GM18526 (cell line): Measurements from ENCODE around the gene TENM3.

Experiments used
- POLR2A ChIP-seq: IDR thresholded peaks from 3 replicates; pipeline ENCODE4 v1.6.1; 2011; ENCODE audit not compliant: insufficient read length; ENCODE audit errors: extremely low read depth

Gene TENM3

DNA sequence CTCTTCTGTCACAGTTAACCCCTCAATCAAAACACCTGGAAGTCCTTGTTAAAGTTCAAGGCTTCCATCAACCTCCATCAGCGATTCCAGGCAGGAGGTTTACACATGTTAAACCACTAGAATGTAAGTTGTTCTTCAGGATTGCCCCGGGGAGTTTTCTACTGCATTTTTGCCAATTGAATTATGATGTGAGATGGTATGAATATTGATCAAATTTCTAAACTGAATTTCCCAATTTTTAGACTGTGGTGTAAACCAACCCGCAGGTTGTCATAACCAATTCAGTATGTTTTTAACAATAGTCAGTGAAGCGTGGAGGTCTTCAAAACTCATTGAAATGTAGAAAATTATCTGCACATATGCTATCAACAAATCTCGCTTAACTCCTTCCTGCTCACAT is 21.2 kb upstream of the TENM3 start:
- no peak for TF ChIP-seq POLR2A

DNA sequence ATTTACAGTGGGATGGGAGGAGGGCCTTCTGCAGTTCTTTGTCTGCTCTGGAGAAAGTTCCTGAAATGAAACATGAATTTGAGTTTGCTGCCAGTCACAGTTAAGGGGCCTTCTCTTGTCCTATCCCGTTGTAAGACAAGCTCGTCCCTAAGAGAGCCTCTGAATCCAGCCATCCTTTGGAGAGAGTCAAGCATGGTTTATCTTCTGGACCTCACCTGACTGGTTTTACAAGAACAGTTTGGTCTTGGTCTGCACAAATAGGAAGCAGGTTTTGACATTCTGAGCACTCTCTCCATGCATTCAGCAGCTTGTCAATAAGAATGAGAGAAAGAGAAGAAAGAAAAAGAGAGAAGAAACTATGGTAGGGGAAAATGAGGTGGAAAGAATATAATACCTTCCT is 20.4 kb upstream of the TENM3 start:
- no peak for TF ChIP-seq POLR2A

DNA sequence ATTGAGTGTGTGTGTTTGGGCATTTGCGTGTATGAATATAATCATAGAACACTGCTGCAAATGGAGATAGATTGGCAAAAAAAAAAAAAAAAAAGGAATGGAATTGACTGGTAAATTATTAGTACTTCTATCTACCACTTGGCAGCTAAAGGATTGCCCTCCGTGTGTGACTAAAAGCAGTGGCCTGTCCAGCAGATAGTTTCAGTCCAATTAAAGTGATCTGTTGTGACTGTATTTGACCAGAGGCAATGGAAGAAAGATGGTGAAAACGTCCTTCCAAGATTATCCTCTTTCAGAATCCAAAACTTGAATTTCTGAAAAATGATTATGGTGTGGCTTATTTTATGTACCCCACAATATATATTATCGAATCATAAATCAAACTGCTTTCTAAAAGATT is 19.5 kb upstream of the TENM3 start:
- no peak for TF ChIP-seq POLR2A

DNA sequence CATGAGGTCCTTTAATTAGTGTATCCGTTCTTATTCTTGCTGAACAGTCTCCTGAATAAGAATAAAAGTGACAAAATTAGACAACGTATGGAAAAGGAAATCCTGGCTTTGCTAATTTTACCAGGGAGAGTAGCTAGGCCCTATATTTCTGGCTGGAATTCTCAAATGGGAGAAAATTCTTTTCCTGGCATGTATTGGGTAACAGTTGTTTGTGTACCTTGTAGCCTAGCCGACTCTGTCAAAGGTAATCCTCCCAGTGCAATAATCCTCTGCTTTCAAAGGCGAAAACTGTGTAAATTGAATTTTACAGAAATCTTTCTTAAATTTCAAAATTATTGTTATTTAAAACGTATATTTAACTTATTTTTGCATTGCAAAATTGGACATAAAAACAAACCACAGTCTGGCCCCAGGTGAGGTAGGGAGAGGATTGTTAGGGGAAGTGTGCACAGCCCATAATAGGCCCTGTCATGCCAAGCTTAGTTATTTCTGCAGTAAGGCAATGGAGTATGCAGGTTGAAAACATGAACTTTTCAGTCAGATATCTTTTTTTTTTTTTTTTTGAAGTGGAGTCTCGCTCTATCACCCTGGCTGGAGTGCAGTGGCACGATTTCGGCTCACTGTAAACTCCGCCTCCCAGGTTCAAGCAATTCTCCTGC is 18.9 kb upstream of the TENM3 start:
- no peak for TF ChIP-seq POLR2A

DNA sequence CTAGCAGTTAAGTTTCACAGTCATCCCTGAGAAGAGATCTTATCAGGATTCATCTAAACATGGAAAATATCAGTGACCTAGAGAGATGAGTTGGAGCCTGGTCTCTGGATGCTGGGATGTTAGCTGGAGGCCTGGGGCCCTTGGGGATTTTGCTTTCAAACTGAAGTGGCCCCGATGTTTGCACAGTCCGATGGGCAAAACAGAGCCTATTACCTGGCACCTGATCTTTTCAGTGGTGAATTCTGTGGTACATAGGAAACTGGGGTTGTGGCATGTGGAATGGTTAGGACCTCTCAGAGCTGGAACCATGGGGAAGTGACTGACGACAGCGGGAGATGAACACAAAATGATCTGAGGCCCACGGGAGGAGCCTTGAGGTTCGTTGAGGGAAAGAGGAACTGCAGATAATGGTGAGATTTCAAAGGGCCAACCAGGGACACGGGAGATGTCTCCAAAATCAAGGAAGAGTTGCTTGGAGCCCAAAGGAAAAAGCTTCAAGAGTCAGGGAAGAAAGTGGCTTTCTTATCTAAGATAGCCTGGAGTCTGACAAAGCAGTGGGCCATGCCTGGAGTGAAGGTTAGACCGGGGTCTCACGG is 17.8 kb upstream of the TENM3 start:
- TF ChIP-seq POLR2A, result no peak

DNA sequence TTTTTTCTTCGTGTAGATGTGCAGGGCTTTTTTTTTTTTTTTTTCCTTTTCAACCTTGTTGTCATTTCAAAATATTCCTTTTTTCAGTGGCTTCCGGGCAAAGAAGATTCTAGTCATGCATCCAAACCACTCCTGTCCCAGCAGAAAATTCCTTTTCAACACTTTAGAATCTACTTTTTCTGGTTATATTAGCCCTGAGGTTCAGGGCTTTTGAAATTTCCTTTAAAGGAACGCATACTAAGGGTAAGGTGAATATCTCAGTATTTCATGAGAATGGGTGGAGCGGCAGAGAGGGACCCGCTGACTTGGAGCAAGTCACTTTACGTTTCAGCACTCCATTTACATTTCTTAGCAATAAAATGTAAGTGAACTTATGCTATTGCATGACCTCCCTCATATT is 15.6 kb upstream of the TENM3 start:
- no peak for TF ChIP-seq POLR2A

DNA sequence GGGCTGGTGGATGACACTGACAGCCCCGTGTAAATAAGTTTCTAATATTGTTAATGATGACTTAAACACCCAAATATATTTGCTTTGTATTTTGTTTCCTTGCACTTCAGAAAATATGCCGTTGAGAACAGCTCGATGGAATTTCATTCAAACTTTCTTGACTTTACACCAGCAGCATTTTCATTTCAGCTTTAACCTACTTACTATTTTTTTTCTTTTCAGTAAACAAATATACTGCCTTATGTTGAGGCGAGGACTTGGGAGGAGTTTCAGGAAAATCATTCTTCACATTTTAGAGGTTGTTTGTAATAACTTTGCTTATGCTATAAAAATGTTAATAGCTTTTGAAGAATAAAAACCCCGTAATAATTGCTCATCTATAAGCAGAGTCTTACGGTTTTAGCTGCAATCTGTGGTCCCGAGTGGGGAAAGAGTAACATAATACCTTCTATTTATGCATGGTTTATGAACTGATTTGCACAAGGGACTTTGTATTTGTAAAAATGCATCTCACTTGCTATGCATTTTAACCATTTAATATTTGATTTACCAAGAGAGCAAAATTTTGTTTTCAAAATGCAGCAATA is 14.1 kb upstream of the TENM3 start:
- no peak for TF ChIP-seq POLR2A

DNA sequence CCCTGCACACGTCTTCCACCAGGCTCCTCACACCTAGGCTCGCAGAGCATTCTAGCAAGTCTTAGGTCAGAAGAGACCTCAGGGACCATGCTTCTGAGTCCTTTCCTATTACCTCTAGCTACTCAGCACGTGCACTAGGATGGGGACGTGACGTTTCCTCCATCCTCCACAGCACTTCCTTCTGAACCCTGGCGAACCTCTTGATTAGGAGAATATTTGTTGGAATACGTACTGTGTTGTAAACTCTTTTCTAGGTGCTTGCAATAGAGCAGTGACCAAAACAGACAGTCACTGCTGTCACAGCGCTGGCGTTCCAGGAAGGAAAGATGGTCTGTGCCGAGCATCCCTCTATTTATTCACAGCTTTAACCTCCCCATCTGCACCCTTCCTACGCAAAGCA is 12.9 kb upstream of the TENM3 start:
- no peak for TF ChIP-seq POLR2A

DNA sequence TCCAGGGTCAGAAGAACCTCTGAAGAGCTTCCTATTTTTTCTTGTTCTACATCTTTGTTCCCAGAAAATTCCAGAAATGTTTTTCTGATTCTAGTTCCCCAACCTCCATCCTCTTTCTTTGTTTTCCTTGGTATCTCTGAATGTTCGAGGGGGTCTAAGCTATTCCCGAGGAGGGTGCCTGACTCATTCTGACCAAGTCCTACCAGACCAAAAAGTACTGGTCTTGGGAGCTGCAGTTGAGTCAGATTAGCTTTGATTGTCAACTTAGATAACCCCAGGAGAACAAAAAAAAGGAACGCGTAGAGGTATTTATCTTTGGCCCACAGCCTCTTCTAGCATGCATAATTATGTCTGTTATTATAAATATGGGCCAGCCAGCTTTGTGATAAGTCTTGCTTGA is 12.1 kb upstream of the TENM3 start:
- no peak for TF ChIP-seq POLR2A

DNA sequence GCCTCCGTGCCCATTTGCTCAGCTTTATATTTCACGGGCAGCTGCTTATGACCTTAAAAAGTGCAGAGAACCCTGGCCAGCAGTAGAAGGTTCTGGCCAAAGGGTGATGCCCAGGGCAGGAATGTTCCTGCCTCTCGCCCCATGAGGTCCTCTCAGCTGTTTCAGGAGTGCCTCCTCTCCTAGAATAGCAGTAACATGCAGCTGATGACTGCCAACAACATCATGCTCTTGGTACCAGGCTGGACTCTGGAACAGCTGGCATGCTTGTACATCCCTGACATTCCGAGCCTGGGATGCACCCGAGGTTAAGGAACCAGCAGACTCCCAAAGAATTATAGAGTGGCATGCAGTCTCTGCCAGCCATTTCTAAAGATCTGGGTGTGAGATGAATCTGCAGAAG is 11.7 kb upstream of the TENM3 start:
- no peak for TF ChIP-seq POLR2A

DNA sequence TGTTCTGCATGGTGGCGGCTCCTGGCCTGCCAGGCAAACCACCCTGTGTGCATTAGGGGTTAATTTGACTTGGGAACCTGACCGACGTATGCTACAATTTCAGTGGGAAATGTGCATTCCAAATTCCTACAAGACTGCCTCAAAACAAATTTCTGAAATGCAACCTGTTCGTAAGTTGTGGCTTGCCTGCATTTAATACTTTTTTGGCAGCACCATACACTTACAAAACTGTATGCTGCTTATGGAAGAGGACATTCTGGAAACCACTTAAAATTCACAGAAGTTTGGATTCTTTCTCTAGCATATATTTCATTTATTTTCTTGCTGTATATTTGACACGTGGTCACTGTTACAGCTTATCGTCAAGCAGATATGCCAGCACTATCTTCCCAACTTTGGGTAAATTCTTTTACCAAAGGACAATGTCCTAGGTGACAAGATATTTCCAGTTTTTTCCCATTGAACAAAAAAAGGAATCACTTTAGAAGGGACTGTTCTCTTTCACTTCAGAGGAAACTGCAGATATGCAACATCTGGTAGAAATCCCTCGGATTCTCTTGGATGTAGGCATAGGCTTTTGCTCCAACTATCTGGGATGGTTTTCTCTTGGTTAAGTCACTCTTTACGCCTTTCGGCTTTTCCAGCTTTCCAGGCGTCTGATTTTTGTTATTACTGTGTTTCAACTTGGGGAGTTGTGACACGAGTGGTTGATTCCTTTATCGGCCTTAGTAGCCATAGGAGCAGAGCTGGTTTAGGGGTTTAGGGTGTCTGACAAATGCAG is 9.7 kb upstream of the TENM3 start:
- TF ChIP-seq POLR2A, result no peak

DNA sequence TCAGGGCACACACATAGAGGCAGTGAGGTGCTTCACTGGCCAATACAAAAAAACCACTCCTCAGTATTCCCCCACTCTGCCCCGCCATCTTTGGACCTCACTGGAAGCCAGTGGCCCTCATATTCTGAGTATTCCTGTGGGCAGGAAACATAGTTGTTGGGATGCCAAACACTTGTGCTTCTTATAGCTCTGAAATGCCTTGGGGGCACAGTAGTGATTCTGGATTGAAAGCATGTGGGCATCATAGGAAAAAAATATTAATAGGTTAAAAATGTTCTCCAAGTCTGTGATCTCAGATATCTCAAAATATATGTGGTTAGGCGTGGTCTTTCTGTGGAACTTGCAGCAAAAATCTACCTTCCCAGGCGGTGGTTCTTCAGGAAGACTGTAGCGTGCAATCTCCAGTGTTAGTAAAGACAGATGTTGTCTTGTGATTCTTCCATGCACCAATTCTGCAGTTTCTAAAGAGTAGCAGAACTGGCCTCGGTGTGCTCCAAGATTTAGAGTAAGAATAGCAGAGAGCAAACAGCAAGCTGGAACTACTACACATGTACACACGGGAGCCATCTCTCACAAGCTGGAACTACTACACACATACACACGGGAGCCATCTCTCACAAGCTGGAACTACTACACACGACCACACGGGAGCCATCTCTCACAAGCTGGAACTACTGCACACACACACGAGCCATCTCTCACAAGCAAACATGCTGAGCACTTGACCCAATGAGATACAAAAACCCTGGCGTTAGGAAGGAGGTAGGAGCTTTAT is 8.0 kb upstream of the TENM3 start:
- TF ChIP-seq POLR2A, result no peak

DNA sequence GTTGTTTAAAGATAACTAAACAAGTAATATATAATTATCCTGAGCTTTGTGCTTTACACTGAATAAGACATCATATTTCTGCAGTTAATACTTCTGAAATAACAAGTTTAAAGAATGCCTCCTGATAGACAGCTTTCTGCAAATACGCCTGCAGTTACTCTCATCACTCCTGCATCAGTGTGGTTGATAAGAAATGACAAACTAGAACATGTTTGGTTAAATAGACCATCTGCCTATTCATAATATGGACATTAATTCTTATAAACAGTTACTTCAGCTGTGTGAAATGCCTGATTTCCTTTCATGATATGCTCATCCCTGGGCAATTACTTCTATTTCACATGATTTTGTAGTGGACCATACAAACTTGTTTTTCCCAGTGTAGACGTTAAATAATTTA is 7.0 kb upstream of the TENM3 start:
- no peak for TF ChIP-seq POLR2A

DNA sequence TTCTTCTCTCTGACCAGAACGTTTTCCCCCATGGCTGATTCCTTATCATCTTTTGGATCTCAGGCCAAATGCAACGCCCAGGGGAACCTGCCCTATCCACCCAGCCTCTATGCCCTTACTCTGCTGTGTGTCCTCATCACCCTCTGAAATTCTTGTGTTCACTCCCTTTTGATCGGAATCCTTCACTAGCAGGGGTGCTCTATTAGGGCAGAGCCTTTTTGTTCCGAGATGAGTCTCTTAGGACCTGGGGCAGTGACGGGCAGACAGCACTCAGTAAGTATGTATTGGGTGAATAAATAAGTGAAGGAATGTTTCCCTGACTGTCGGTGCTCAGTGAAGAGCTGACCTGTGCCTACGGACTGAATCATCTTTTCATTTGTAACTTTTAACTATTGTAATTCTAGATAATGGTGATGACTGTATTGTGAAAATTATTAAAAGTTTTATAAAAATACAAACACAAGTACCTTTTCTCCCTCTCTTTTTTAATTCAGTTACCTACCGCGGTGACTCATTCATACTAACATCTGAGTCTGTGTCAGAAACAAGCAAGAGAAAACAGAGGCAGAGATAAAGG is 4.8 kb upstream of the TENM3 start:
- no peak for TF ChIP-seq POLR2A

DNA sequence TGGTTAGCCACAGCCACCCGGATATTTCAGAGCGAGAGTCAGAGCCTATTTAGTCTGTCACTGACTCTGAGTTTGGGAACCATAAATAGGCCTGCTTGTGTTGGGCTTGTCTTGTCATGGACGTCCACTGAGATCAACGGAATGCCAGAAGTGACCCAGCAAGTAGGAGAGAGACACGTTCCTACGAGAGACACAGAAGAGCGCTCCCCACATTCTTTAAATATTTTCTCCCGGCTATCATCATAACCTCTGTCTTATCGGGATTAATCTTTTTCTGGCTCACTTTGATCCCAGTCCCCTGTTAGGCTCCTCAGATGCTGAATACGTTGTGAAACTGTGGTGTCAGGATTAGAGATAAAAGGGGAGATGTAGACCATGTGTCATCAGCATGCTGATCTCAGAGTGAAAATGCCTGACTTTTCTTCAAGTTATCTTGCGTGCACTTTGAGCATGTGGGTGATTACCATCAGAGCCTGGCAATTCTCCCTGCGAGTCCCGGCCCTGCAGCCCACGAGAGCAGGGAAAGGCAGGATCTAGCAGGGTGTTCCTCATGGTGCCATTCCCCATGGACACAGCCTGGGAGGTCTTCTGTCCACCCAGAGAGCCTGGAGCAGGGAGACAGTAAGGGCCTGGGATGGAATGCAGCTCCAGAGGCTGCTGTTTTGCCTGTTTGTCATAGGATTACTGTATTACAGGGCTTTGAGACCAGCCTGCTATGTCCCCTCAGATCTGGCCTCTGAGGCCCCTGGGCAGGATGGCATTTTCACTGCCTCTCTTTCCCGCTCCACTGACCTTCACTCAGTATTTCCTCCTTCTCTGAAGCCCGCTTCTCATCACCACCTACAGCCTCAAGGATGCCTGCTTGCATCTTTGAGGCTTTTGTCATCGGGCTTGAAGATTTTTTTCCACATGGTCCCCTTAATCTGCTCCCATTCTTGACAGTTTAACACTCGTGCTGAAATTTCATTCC is 2.8 kb upstream of the TENM3 start:
- TF ChIP-seq POLR2A, result no peak
